ENCODE data around the gene ARHGEF4. TPM values are rescaled to one million over a fixed set of nuclear protein-coding genes. Genes with fewer than 3 reads are reported as not detected.

Gene ARHGEF4
- total and polyA plus RNA-seq, 2 donors from 2014 or later: 0.90 to 0.94 TPM

- Histone ChIP-seq H3K36me3 (ENCODE audit: control insufficient read depth in 2 of 3, insufficient read depth in 3 of 3, low read length in 3 of 3) (no peaks in the 10 kb centered on the region), H3K4me1 (ENCODE audit: control insufficient read depth in 2 of 3, insufficient read depth in 2 of 3, low read depth in 1 of 3, low read length in 3 of 3) (no peaks in the 10 kb centered on the region), H3K4me3 (ENCODE audit: low read length in 3 of 3) (no peak overlapping the region), H3K27ac (ENCODE audit: low read depth in 2 of 2, low read length in 2 of 2) (no peak overlapping the region), H3K9me3 (ENCODE audit: control insufficient read depth in 2 of 3, insufficient read depth in 1 of 3, low read length in 3 of 3) (no peaks in the 10 kb centered on the region), H3K9ac (ENCODE audit: low read length in 3 of 3) (no peak overlapping the region), H3K27me3 (ENCODE audit: control insufficient read depth, insufficient read depth, low read length) (no peaks in the 10 kb centered on the region)
- no peak for TF ChIP-seq CTCF (IDR thresholded peaks at IDR 0.05; ENCODE audit: borderline replicate concordance, extremely low read depth, insufficient read depth)
- intact Hi-C loops (cut with DNase I): no loop called here
- FAIRE-seq: no peak
- no peak for DNase-seq
Observed at GRCh38 chr2:130936451-130936850, 99.7 kb downstream of the ARHGEF4 start.

GRCh38 chr2:130947967-130948366 is 111.3 kb downstream of the ARHGEF4 start:
- no peak for FAIRE-seq
- H3K4me3 ChIP-seq (ENCODE audit: low read length in 3 of 3): no peak overlapping the region
- TF ChIP-seq CTCF (IDR thresholded peaks at IDR 0.05; ENCODE audit: borderline replicate concordance, extremely low read depth, insufficient read depth): no peak
- no peaks in the 10 kb centered on the region for H3K4me1 ChIP-seq (ENCODE audit: control insufficient read depth in 2 of 3, insufficient read depth in 2 of 3, low read depth in 1 of 3, low read length in 3 of 3)
- no peak for DNase-seq
- H3K9ac ChIP-seq (ENCODE audit: low read length in 3 of 3): no peak overlapping the region
- H3K27me3 ChIP-seq (ENCODE audit: control insufficient read depth, insufficient read depth, low read length): no peaks in the 10 kb centered on the region
- no peak overlapping the region for H3K27ac ChIP-seq (ENCODE audit: low read depth in 2 of 2, low read length in 2 of 2)
- intact Hi-C loops (cut with DNase I): no loop called here
- H3K36me3 ChIP-seq (ENCODE audit: control insufficient read depth in 2 of 3, insufficient read depth in 3 of 3, low read length in 3 of 3): no peaks in the 10 kb centered on the region
- peaks cover 0 to 18% (median 8%) of the 10 kb centered on the region in 3 donors for H3K9me3 ChIP-seq (ENCODE audit: control insufficient read depth in 2 of 3, insufficient read depth in 1 of 3, low read length in 3 of 3)

GRCh38 chr2:130949954-130950353 is 113.2 kb downstream of the ARHGEF4 start:
- Histone ChIP-seq H3K36me3 (ENCODE audit: control insufficient read depth in 2 of 3, insufficient read depth in 3 of 3, low read length in 3 of 3) (no peaks in the 10 kb centered on the region), H3K4me1 (ENCODE audit: control insufficient read depth in 2 of 3, insufficient read depth in 2 of 3, low read depth in 1 of 3, low read length in 3 of 3) (no peaks in the 10 kb centered on the region), H3K27ac (ENCODE audit: low read depth in 2 of 2, low read length in 2 of 2) (no peak overlapping the region), H3K4me3 (ENCODE audit: low read length in 3 of 3) (no peak overlapping the region), H3K9me3 (ENCODE audit: control insufficient read depth in 2 of 3, insufficient read depth in 1 of 3, low read length in 3 of 3) (peaks cover 0 to 8% (median 5%) of the 10 kb centered on the region in 3 donors), H3K27me3 (ENCODE audit: control insufficient read depth, insufficient read depth, low read length) (no peaks in the 10 kb centered on the region), H3K9ac (ENCODE audit: low read length in 3 of 3) (no peak overlapping the region)
- DNase-seq (no peak), FAIRE-seq (no peak)
- TF ChIP-seq CTCF (IDR thresholded peaks at IDR 0.05; ENCODE audit: borderline replicate concordance, extremely low read depth, insufficient read depth): no peak
- intact Hi-C loops (cut with DNase I): no loop called here

GRCh38 chr2:130951018-130951417 is 114.3 kb downstream of the ARHGEF4 start:
- Histone ChIP-seq H3K9ac (ENCODE audit: low read length in 3 of 3) (no peak overlapping the region), H3K27me3 (ENCODE audit: control insufficient read depth, insufficient read depth, low read length) (no peaks in the 10 kb centered on the region), H3K4me1 (ENCODE audit: control insufficient read depth in 2 of 3, insufficient read depth in 2 of 3, low read depth in 1 of 3, low read length in 3 of 3) (no peaks in the 10 kb centered on the region), H3K9me3 (ENCODE audit: control insufficient read depth in 2 of 3, insufficient read depth in 1 of 3, low read length in 3 of 3) (peaks cover 0 to 7% (median 0%) of the 10 kb centered on the region in 3 donors), H3K4me3 (ENCODE audit: low read length in 3 of 3) (no peak overlapping the region), H3K27ac (ENCODE audit: low read depth in 2 of 2, low read length in 2 of 2) (no peak overlapping the region), H3K36me3 (ENCODE audit: control insufficient read depth in 2 of 3, insufficient read depth in 3 of 3, low read length in 3 of 3) (no peaks in the 10 kb centered on the region)
- FAIRE-seq: no peak
- intact Hi-C loops (cut with DNase I): no loop called here
- DNase-seq: no peak
- no peak for TF ChIP-seq CTCF (IDR thresholded peaks at IDR 0.05; ENCODE audit: borderline replicate concordance, extremely low read depth, insufficient read depth)

Measured in kidney (tissue), 14 donors.